Activated CD8-positive, alpha-beta memory T cell treated with anti-CD3 and anti-CD28 coated beads for 36 hours (primary cell): ENCODE results near the gene ATG101. TPM values are rescaled to one million over a fixed set of nuclear protein-coding genes. Genes with fewer than 3 reads are reported as not detected.
"Not testable (repeated sequence)": the region's sequence is repeated elsewhere in the genome, so short reads cannot be mapped to it uniquely, and the experiment has no call there.

Source experiments
- CTCF ChIA-PET: fragments of 350-600 bp; sonication (Branson Sonifier 250); formaldehyde crosslinking; loops from one replicate; lab custom pipeline; 2021; ENCODE audit warnings: antibody characterized with exemption; lab: Charles Lee
- POLR2A ChIA-PET: fragments of 350-600 bp; sonication (Branson Sonifier 250); formaldehyde crosslinking; loops from one replicate; lab custom pipeline; 2021; ENCODE audit warnings: antibody characterized with exemption; lab: Charles Lee
- total RNA-seq, 2 experiments: library from RNA; stranded (reverse); gene quantifications; one replicate each; pipeline ENCODE4 v1.2.3, GENCODE V29; 2021

The ATG101 gene
- total RNA-seq, 2 experiments from 2014 or later: 50.0 to 50.4 TPM

GRCh38 chr12:52104431-52105089, 34.8 kb downstream of the ATG101 start:
- CTCF ChIA-PET, POLR2A ChIA-PET: not testable (repeated sequence)

DNA sequence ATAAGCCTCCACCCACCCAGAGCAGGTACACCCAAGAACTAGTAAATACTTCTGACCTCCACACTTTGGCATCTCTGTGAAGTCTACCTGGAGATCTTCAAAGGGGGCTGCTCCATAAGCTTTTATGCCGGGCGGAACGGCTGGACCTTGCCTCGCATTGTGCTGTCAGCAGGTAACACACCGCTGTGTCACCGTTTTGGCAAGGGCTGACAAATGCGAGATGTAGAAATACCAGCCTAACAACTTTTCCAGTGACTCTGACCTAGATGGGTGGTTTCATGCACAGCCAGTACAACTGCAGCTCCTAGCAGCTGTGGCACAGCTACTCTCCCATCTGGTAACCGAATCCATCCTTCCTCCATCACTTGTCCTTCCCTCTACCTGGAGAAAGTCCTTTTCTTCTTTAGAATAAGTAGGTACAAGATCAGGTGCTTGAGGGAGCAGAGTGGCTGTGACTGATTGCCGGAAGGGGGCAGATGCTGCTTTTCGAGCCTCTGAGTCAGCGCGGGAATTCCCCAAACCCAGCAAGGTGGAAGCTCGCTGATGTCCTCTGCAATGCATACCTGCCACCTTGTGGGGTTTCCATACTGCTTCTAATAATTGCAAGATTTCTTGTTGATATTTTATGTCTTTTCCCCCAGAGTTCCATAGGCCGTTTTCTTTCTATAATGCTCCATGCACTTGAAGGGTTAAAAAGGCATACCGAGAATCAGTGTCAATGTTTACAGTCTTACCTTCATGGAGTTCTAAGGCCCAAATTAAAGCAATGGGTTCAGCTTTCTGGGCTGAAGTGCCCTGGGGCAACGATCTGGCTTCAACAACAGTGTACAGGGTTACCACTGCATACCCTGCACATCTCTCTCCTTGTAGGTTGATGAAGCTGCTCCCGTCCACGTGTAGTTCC, 46.7 kb downstream of the ATG101 start:
- CTCF ChIA-PET: interaction anchor here (0.6 to 9.3 kb wide), 4 partner anchors 9 to 113 kb away, joined by 3 to 96 read pairs (median 3); partner anchors contain the start of gene TAMALIN
- POLR2A ChIA-PET: not testable (repeated sequence)

DNA sequence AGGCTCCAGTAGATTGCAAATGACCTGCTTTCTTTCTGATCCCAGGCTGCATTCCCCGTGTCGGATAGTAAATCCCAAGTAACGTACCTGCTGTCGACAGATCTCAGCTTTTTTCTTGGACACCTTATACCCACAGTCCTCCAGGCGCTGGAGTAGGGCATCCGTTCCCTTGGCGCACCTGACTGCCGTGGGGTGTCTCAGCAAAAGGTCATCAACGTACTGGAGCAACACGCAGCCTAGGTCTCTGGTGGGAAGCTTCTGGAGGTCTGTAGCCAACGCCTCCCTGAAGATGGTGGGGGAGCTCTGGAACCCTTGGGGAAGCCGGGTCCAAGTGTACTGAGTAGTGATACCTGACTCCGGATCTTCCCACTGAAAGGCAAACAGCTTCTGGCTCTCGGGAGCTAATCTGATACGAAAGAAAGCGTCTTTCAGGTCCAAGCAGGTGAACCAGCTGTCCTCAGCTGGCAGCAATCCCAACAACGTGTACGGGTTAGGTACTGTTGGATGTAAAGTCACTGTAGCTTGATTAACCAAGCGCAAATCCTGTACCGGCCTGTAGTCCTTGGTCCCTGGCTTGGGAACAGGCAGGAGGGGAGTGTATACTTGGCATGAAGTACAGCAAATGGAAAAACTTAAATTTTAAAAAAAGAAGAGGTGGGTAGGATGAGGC, 48.2 kb downstream of the ATG101 start:
- POLR2A ChIA-PET: not testable (repeated sequence)

DNA sequence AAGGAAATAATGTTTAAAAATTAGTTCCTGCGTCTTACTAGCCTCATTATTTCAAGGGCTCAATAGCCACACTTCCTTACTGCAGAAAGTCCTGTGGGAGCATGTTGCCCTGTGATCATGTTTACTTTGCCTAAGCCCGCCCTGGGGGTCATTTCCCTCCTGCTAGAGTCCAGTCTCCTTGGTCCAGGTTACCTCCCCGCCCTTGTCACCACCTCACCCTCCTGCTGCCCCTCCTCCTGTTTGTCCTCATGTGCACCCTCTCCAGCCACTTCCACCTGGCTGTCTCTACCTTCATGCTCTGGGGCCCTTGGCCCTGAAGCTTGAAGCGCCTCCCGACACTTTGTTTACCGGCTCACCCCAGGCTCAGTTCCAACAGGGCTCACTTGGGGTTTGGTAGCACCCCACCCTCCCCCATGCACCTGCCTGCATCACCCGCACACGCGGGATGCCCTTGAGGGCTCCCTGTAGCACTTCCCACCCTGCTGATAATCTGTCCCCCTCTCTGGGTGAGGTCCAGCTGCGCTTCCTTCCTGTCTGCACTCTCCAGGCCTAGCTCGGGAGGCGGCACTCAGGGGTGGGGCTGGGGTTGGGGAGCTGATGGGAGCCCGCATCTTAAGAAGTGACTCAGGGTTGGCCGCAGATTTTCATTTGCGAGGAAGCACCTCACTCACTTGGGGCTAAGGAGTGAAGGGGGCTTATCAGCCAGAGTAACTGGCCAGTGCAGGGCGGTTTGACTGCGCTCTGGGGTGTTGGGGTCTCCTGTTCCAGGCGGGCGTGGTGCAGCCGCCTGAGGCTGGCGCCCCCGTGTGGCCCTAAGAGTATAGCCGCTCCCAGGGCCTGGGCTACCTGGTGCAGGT, 49.8 kb downstream of the ATG101 start:
- ChIA-PET CTCF (interaction anchor here (0.6 to 9.3 kb wide), 6 partner anchors 26 to 550 kb away, joined by 3 to 96 read pairs (median 3); partner anchors contain the start of gene ATG101), POLR2A (interaction anchor here (1.6 kb wide), 1 partner anchor 87 kb away, joined by 3 read pairs; no protein-coding TSS in a partner anchor)

More for the DNA sequence above, 48.2 kb downstream of the ATG101 start:
- CTCF ChIA-PET: interaction anchor here (1.5 to 9.3 kb wide), 2 partner anchors 34 to 95 kb away, joined by 7 to 96 read pairs; no protein-coding TSS in a partner anchor

DNA sequence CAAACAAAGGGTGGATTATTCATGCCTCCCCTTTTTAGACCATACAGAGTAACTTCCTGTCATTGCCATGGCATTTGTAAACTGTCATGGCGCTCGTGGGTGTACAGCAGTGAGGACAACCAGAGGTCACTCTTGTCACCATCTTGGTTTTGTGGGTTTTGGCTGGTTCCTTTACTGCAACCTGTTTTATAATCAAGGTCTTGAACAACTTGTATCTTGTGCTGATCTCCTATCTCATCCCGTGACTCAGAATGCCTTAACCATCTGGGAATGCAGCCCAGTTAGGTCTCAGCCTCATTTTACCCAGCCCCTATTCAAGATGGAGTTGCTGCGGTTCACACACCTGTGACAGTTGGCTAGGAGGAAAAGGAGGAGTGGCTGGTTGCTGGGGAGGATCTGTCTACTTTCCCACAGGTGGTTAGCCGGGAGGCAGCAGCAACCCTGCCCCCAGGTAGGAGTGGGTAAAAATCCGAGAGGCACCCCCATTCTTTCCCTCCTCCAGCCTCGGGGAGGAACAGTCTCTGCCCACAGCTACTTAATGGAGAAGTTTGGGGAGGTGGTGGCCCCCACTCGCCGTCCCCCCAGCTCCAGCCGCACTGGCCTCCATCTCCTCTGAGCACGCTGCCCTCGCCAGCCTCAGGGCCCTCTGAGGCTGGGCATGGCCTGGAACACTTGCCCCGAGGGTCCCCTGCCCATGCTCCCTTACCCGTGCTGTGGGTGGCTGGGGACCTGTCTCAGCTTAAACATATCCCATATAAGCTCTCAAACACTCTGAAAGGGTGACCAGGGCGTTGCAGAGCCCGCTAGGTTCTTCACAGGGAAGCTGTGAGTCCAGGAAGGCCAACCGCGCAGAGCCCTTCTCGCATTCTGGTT, 51.4 kb downstream of the ATG101 start:
- POLR2A ChIA-PET: no interaction called here
- CTCF ChIA-PET: interaction anchor here (0.6 to 9.3 kb wide), 5 partner anchors 11 to 98 kb away, joined by 3 to 96 read pairs (median 4); partner anchors contain the start of gene SMIM41

DNA sequence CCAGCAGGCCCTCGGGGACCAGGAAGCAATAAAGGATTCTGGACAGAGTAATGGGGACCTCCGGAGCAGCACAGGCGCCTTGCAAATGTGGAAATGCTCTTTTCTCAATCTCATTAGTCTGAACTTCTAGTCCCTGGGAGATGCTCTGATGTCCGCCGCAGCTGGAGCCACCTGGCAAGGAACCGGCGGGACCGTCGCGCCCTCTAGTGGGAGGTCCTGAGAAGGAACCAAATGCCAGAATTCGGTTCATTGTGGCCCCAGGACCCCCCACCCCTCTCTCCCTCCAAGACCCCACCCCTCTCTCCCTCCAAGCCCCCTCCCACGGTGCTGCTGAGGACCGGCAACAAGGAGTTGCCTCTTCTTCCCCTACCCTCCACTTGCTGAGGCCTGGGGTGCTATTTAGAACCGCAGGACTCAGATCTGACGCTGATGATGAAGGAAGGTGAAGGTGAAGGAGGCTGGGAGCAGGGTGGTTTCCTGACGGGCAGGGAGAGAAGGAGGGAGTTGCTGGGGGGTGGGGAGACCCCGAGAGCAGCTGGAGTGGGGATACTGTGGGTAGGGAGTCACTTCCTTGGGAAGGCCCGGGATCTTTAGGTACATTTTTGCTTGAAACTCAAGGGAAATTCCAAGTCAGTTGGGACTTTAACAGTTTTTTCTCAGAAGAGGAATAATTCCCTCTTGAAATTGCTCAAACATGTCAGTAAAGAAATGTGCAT, 52.2 kb downstream of the ATG101 start:
- CTCF ChIA-PET: interaction anchor here (0.9 to 9.3 kb wide), 6 partner anchors 10 to 148 kb away, joined by 3 to 96 read pairs (median 4); partner anchors contain the start of gene SMIM41
- POLR2A ChIA-PET: interaction anchor here (0.5 kb wide), 1 partner anchor 100 kb away, joined by 6 read pairs; no protein-coding TSS in a partner anchor

GRCh38 chr12:52122540-52122871, 52.7 kb downstream of the ATG101 start:
- ChIA-PET POLR2A (interaction anchor here (0.6 kb wide), 1 partner anchor 678 kb away, joined by 3 read pairs; no protein-coding TSS in a partner anchor), CTCF (interaction anchor here (0.6 to 9.3 kb wide), 7 partner anchors 10 to 834 kb away, joined by 3 to 96 read pairs (median 4); no protein-coding TSS in a partner anchor)

- CTCF ChIA-PET: interaction anchor here (0.6 to 9.3 kb wide), 7 partner anchors 10 to 834 kb away, joined by 3 to 96 read pairs (median 4); no protein-coding TSS in a partner anchor
- POLR2A ChIA-PET: interaction anchor here (0.6 kb wide), 1 partner anchor 677 kb away, joined by 3 read pairs; no protein-coding TSS in a partner anchor
Measured at GRCh38 chr12:52122904-52123303, 53.1 kb downstream of the ATG101 start.

GRCh38 chr12:52123487-52124186, 53.9 kb downstream of the ATG101 start:
- POLR2A ChIA-PET: no interaction called here
- CTCF ChIA-PET: interaction anchor here (0.6 to 9.3 kb wide), 5 partner anchors 100 to 904 kb away, joined by 3 to 96 read pairs (median 4); no protein-coding TSS in a partner anchor

DNA sequence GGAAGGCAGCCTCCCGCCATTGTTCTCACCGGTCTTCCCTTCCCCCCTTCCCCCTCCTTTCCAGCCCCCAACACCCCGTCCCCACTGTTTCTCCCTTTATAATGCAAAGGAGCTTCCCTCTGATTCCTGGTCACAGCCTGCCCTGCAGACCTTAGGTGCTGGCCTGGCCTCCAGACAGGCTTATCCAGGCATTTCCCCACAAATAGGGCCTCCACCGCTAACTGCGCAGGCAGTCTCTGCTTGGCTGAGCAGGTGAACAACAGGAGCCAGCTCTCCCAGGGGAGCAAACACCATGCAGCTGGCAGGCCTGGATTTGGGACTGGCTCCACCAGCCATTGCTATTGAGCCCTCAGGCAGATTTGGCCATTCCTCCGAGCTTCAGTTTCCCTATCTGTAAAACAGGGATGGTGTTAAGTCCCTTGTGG, 55.7 kb downstream of the ATG101 start:
- ChIA-PET CTCF (interaction anchor here (1.2 to 1.7 kb wide), 2 partner anchors 9 to 100 kb away, joined by 3 to 4 read pairs; no protein-coding TSS in a partner anchor), POLR2A (no interaction called here)

DNA sequence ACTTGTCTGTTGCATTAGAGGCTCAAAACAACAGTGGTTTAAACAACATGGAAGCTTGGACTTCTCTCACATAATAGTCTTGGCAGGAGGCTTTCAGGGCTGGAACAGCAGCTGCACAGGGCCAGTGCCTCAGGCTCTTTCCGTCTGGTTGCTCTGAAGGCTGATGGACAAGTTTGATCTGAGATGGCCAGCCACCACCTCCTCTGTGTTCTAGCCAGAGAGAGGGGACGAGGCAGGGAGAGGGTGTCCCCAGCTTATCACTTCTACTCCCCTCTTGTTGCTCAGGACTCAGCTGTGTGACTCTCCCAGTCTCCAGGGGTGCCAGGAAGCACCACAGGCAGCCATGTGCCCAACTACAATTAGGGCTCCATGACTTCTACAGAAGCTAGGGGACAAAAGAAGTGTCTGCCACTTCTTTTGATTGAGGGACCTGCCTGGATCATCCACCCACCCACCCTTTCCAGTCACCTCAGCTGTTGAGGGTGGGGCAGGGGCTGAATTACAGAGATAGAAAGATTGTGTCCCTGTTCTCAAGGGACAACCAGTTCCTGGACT, 56.3 kb downstream of the ATG101 start:
- ChIA-PET CTCF (interaction anchor here (1.2 to 1.7 kb wide), 2 partner anchors 10 to 101 kb away, joined by 3 to 4 read pairs; no protein-coding TSS in a partner anchor), POLR2A (no interaction called here)
